Ovary (tissue), 9 donors: ENCODE measurements around the gene PDE1A. TPM values are rescaled to one million over a fixed set of nuclear protein-coding genes. Genes with fewer than 3 reads are reported as not detected.
A peak's percentile ranks its signal among the peaks of the same experiment; 100 is the strongest.

Source experiments
- DNase-seq, 5 donors: peaks; one replicate each; pipeline ENCODE4 v3.0.0-alpha.2; 2019 to 2020
- H3K27ac ChIP-seq, 2 donors: fragments of 200-600 bp; one replicate each; pipeline versions ENCODE4 v1.5.1 to v1.8.0; 2019 to 2022
- H3K27me3 ChIP-seq: fragments of 200-600 bp; one replicate; pipeline ENCODE4 v1.8.0; 2022
- H3K36me3 ChIP-seq: fragments of 200-600 bp; sonication (generic); one replicate; pipeline ENCODE4 v1.5.1; 2019
- H3K4me1 ChIP-seq: one replicate; pipeline ENCODE4 v1.8.1; 2013; ENCODE audit warnings: mild to moderate bottlenecking, moderate library complexity; ENCODE audit not compliant: insufficient read depth
- H3K4me3 ChIP-seq: fragments of 200-600 bp; sonication (generic); one replicate; pipeline ENCODE4 v1.5.1; 2017
- H3K9me3 ChIP-seq, 2 donors: fragments of 200-600 bp in 1 of 2; sonication (generic) in 1 of 2; one replicate each; pipeline versions ENCODE4 v1.5.1 to v1.8.1; 2013 to 2019; ENCODE audit warnings: mild to moderate bottlenecking in 1 of 2, moderate library complexity in 1 of 2
- EP300 ChIP-seq: sonication (generic); formaldehyde crosslinking; IDR thresholded peaks from one replicate; pipeline ENCODE4 v1.6.1; 2017; ENCODE audit warnings: antibody characterized with exemption
- POLR2A ChIP-seq: fragments of 450-650 bp; IDR thresholded peaks from one replicate; pipeline ENCODE4 v1.6.1; 2017; ENCODE audit warnings: antibody characterized with exemption, mild to moderate bottlenecking, moderate library complexity
- WGBS, 3 donors: extraction: QIAGEN DNeasy Blood & Tissue Kit in 1 of 3; methylation state at CpG; one replicate each; pipeline versions ENCODE4 v1.1.5 to v1.1.7; 2013 to 2017; 5-methylcytosine and 5-hydroxymethylcytosine counted together
- intact Hi-C, 4 donors: fragments of 100-400 bp; cut with DNase I; formaldehyde crosslinking; loops; one replicate each; pipeline versions ENCODE4 v1.11.0 to v1.15.1; 2022 to 2023
- polyA plus RNA-seq, 2 donors: library from polyadenylated mRNA; stranded (reverse); fragments of 200-250 nt in 1 of 2; fragments of 350-450 nt in 1 of 2; fragmentation: Illumina TruSeq in 1 of 2; extraction: RNeasy Lipid Tissue Mini Kit (QIAGEN cat#74804) in 1 of 2; gene quantifications; one replicate each; pipeline ENCODE4 v1.2.3, GENCODE V29; 2013 to 2014
- total RNA-seq, 7 donors: library from RNA; depleted of rRNA in 2 of 7; stranded (reverse); fragments of >200 nt in 2 of 7; fragmentation: NEBNext Ultra II Directional in 3 of 7; extraction: Animal tissue kit (Norgen Biotek cat#: 25700) in 3 of 7; gene quantifications; one replicate each; pipeline versions ENCODE4 v1.1.0 to v1.2.4, GENCODE V29; 2016 to 2023
- TF ChIP-seq, protein P1 (sequence below), 3 donors: fragments of 450-650 bp in 2 of 3; fragments of 200-600 bp in 1 of 3; IDR thresholded peaks; one replicate each; pipeline versions ENCODE4 v1.5.1 to v1.8.0; 2016 to 2022; ENCODE audit warnings: antibody characterized with exemption in 3 of 3, mild to moderate bottlenecking in 1 of 3
- donor health status: DM: no; HTN: no; CAD: no; lungs with moderate emphysema.
- donor health status: DM: no; HTN: no; CAD: no.
- donor health status: Bipolar disorder and iron deficiency.
- donor health status: DM: yes; HTN: yes; CAD: no.
- donor health status: DM: no; HTN: no; CAD: no.
- donor health status: DM: yes; HTN: yes; CAD: no.

The PDE1A gene
- total and polyA plus RNA-seq, 9 donors = 2.9 to 17.8 (median 8.4) TPM

DNA sequence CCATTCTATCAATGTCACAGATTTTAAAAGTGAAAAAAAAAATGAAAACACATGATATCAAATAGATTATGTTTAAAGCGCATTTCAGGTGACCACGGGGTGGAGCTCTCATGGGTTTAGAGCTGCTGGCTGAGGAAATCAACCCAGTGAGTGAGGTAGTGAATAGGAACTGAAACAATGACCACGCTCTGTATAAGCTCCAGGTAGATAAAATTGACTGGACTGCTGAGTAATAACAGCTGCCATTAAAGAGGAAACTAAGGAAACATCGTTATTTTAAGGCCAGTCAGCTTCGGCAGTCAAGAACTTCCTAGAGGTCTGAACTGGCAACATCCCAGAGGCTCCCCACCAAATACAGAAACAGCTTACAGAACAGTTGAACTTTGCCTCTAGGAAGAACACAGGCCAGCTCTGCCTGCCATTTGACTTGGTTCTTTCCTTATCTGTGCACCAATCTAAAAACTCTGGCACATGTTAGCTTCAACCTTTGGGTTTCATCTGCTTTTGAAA is 185.9 kb downstream of the PDE1A start:
- no peak for TF ChIP-seq EP300
- TF ChIP-seq, protein P1, sequence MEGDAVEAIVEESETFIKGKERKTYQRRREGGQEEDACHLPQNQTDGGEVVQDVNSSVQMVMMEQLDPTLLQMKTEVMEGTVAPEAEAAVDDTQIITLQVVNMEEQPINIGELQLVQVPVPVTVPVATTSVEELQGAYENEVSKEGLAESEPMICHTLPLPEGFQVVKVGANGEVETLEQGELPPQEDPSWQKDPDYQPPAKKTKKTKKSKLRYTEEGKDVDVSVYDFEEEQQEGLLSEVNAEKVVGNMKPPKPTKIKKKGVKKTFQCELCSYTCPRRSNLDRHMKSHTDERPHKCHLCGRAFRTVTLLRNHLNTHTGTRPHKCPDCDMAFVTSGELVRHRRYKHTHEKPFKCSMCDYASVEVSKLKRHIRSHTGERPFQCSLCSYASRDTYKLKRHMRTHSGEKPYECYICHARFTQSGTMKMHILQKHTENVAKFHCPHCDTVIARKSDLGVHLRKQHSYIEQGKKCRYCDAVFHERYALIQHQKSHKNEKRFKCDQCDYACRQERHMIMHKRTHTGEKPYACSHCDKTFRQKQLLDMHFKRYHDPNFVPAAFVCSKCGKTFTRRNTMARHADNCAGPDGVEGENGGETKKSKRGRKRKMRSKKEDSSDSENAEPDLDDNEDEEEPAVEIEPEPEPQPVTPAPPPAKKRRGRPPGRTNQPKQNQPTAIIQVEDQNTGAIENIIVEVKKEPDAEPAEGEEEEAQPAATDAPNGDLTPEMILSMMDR (IDR thresholded peaks at IDR 0.05) = no peak
- TF ChIP-seq POLR2A = no peak
- Histone ChIP-seq H3K9me3 (no peaks in the 10 kb centered on the region), H3K27ac (no peak overlapping the region), H3K4me3 (no peak overlapping the region), H3K36me3 (no peaks in the 10 kb centered on the region), H3K4me1 (no peaks in the 10 kb centered on the region), H3K27me3 (no peaks in the 10 kb centered on the region)
- peak in 1 of 5 donors; percentile 31 for DNase-seq
- 56 to 63% (median 58%) methylated on average over 5 of the region's 5 CpGs for WGBS, 3 donors
- intact Hi-C loops = no loop called here

DNA sequence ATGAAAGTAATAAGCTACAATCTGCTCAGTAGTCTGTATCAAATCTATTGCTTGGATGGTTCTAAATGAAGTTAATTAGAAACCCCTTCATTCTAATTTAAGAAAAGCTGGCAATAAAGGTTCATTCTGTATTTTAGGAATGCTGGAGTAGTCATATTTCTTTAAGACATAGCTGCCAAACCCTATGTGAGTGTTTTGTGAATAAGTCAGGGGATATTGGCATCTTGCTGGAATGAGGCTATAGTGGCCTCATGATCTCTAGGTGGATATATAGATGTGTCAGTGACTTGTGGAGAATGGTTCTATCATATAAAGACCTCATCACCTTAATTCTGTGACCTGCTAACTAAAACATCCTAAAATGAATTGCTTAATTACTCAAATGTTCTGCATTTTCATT is 196.3 kb downstream of the PDE1A start:
- H3K9me3 ChIP-seq = no peaks in the 10 kb centered on the region
- H3K4me3 ChIP-seq = no peak overlapping the region
- TF ChIP-seq, protein P1 (IDR thresholded peaks at IDR 0.05) = no peak
- TF ChIP-seq POLR2A (no peak), EP300 (no peak)
- intact Hi-C loops = no loop called here
- no peak overlapping the region for H3K27ac ChIP-seq
- no peaks in the 10 kb centered on the region for H3K36me3 ChIP-seq
- no peak for DNase-seq
- H3K4me1 ChIP-seq = no peaks in the 10 kb centered on the region
- peaks cover 2% of the 10 kb centered on the region for H3K27me3 ChIP-seq

DNA sequence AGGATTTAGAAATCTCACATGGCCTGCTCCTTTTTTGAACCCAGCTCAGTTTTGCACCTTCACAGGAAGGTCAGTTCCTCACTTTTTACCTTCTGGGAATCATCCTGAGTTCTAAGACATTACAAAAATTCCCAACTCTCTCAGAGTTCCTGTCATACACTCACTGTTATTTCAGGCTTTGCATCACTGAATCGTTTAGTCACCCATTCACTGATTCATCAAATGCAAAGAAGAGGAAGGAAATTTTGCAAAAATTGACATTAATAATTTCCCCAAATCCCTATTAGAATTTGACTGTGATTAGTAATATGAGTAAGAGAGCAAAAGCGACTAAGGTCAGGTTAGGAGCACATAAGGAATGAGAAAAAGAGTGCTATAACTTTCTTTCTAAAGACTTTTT is 197.5 kb downstream of the PDE1A start:
- WGBS, 3 donors = 76 to 82% (median 77%) methylated on average over 2 of the region's 2 CpGs
- H3K4me3 ChIP-seq = no peak overlapping the region
- DNase-seq = no peak
- H3K4me1 ChIP-seq = no peaks in the 10 kb centered on the region
- peaks cover 2% of the 10 kb centered on the region for H3K27me3 ChIP-seq
- no peak overlapping the region for H3K27ac ChIP-seq
- TF ChIP-seq EP300 (no peak), POLR2A (no peak)
- TF ChIP-seq, protein P1 (IDR thresholded peaks at IDR 0.05) = no peak
- no peaks in the 10 kb centered on the region for H3K36me3 ChIP-seq
- H3K9me3 ChIP-seq = no peaks in the 10 kb centered on the region
- intact Hi-C loops = no loop called here

DNA sequence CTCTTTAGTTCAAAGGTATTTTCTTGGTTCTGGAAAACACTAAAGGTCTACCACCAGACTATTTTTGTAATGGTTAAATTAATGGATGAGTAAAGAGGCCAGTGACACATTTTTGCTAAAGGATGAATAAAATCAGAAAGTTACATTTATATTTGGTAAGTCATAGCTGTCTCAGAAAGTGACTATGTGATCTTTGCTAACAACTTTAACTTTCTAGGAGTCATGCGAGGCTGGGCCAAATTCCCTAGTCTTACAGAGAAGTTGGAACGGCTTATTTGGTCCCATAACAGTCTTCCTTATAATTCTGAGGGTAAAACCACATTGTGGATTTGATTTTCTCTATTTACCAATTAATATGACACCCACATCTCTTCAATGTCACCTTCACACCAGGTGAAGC is 198.1 kb downstream of the PDE1A start:
- Histone ChIP-seq H3K27me3 (peaks cover 2% of the 10 kb centered on the region), H3K9me3 (no peaks in the 10 kb centered on the region), H3K36me3 (no peaks in the 10 kb centered on the region), H3K4me3 (no peak overlapping the region), H3K4me1 (no peaks in the 10 kb centered on the region), H3K27ac (no peak overlapping the region)
- WGBS, 3 donors = 90 to 93% (median 91%) methylated on average over 2 of the region's 2 CpGs
- TF ChIP-seq, protein P1 (IDR thresholded peaks at IDR 0.05) = no peak
- TF ChIP-seq EP300 (no peak), POLR2A (no peak)
- no peak for DNase-seq
- intact Hi-C loops = no loop called here

DNA sequence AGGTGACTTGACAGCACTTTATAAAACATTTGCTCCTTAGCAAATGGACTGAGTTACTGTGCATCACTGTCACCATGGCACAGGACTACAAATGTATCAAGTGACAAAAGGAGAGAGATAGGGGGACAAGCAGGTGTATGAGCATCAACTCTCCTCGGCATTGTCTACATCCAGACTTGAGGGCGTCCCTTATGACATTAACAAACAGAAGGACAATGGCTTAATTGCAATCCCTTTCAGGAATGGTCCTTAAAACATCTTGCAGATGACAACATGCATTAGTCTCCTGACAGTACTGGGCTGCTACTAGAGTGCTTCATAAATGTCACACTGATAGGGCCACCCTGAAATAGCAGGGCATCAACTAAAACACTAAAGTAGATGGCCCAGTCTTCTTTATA is 198.8 kb downstream of the PDE1A start:
- no peaks in the 10 kb centered on the region for H3K4me1 ChIP-seq
- no peak for DNase-seq
- 45 to 69% (median 50%) methylated on average over 2 of the region's 2 CpGs for WGBS, 3 donors

More for the DNA sequence above, 198.8 kb downstream of the PDE1A start:
- Histone ChIP-seq H3K4me3 (no peak overlapping the region), H3K27ac (no peak overlapping the region), H3K9me3 (no peaks in the 10 kb centered on the region), H3K36me3 (no peaks in the 10 kb centered on the region), H3K27me3 (peaks cover 2% of the 10 kb centered on the region)
- intact Hi-C loops = no loop called here
- no peak for TF ChIP-seq POLR2A
- TF ChIP-seq, protein P1 (IDR thresholded peaks at IDR 0.05) = no peak
- no peak for TF ChIP-seq EP300
